ENCODE data around the gene INAVA. TPM values are rescaled to one million over a fixed set of nuclear protein-coding genes. Genes with fewer than 3 reads are reported as not detected.

Gene INAVA
- total and polyA plus RNA-seq, 10 of the 15 experiments (the other 5 are each of a cell fraction or from before 2014, with no cell fraction given): 3.6 to 15.4 (median 9.5) TPM

DNA sequence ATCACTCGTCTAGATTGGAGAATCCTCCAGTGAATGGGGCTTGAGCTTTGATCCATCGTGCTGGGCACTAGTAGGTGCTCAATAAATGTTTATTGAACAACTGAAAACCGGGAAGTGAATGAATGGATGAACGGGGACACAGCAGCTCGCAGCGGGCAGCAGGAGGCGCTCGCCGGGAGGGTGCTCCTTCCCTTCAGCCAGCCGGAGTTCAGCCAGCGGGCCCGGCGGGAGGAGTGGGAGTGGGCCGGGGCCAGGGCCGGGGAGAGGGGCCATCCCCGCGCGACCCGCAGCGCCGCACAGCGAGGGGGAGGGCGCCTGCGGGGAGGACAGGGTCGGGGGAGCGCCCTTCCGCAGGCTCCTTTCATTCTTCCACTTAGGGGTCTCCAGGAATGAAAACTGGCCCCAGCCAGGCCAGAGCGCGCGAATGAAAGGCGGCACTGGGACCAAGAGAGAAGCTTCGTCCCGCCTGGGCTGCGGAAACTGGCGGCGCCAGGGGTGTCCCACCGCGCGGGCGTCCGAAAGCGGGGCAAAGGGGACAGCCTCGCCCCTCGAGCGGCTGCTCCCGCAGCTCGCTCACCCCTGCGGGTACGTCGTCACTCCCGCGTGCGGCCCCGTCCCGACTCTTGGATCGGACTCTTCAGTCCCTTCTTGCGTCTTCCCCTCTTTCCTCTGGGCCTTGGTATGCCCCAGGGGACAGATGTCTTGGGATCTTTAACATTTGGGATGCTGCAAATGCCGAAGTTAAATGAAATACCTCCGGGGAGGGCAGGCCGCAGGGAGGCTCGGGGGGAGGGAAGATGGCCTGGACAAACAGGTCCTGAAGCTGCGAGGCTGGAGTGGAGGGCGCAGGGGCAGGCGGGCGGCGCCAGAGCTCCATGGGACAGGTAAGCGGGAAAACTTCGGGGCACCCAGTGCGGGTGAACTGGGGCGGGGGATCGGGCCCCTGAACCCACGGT, 3.6 kb upstream of the INAVA start (continued):
- TF ChIP-seq, protein P1, sequence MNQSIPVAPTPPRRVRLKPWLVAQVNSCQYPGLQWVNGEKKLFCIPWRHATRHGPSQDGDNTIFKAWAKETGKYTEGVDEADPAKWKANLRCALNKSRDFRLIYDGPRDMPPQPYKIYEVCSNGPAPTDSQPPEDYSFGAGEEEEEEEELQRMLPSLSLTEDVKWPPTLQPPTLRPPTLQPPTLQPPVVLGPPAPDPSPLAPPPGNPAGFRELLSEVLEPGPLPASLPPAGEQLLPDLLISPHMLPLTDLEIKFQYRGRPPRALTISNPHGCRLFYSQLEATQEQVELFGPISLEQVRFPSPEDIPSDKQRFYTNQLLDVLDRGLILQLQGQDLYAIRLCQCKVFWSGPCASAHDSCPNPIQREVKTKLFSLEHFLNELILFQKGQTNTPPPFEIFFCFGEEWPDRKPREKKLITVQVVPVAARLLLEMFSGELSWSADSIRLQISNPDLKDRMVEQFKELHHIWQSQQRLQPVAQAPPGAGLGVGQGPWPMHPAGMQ (IDR thresholded peaks at IDR 0.05; ENCODE audit: borderline replicate concordance): no peak
- peak; percentile 38 for TF ChIP-seq MEF2B (IDR thresholded peaks at IDR 0.05; ENCODE audit: partially characterized antibody, poor library complexity, severe bottlenecking)
- peak in 1 of 2 experiments; percentile 43 for TF ChIP-seq IKZF2 (IDR thresholded peaks at IDR 0.05)
- no peak for TF ChIP-seq EZH2 (IDR thresholded peaks at IDR 0.05; ENCODE audit: borderline replicate concordance, control insufficient read depth, low read depth, low read length)
- TF ChIP-seq, protein P2, sequence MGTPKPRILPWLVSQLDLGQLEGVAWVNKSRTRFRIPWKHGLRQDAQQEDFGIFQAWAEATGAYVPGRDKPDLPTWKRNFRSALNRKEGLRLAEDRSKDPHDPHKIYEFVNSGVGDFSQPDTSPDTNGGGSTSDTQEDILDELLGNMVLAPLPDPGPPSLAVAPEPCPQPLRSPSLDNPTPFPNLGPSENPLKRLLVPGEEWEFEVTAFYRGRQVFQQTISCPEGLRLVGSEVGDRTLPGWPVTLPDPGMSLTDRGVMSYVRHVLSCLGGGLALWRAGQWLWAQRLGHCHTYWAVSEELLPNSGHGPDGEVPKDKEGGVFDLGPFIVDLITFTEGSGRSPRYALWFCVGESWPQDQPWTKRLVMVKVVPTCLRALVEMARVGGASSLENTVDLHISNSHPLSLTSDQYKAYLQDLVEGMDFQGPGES (IDR thresholded peaks at IDR 0.05): 0 out of 2 replicates have a peak, but pooled peaks have one; percentile 17
- TF ChIP-seq STAT1 (conservative IDR thresholded peaks at IDR 0.05): peak; percentile 88; the same call in 1 of the 2 replicates
- TF ChIP-seq BRCA1 (IDR thresholded peaks at IDR 0.05; ENCODE audit: low read depth, low read length): no peak
- TF ChIP-seq, protein P3, sequence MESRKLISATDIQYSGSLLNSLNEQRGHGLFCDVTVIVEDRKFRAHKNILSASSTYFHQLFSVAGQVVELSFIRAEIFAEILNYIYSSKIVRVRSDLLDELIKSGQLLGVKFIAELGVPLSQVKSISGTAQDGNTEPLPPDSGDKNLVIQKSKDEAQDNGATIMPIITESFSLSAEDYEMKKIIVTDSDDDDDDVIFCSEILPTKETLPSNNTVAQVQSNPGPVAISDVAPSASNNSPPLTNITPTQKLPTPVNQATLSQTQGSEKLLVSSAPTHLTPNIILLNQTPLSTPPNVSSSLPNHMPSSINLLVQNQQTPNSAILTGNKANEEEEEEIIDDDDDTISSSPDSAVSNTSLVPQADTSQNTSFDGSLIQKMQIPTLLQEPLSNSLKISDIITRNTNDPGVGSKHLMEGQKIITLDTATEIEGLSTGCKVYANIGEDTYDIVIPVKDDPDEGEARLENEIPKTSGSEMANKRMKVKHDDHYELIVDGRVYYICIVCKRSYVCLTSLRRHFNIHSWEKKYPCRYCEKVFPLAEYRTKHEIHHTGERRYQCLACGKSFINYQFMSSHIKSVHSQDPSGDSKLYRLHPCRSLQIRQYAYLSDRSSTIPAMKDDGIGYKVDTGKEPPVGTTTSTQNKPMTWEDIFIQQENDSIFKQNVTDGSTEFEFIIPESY (IDR thresholded peaks at IDR 0.05): no peak
- no peak for TF ChIP-seq SIN3A (IDR thresholded peaks at IDR 0.05; ENCODE audit: low read depth, low read length)
- peak; percentile 98 for TF ChIP-seq ZNF24 (IDR thresholded peaks at IDR 0.05)
- peak; percentile 2; the same call in 1 of the 2 replicates for TF ChIP-seq TAF1 (IDR thresholded peaks at IDR 0.05; ENCODE audit: borderline replicate concordance, low read depth, low read length)
- peak in 1 of 2 experiments; percentile 15; a peak in 1 of 3 replicates for TF ChIP-seq EGR1 (IDR thresholded peaks at IDR 0.05; ENCODE audit: borderline replicate concordance in 1 of 2, low read depth in 2 of 2, low read length in 2 of 2)
- no peak for TF ChIP-seq MYC (IDR thresholded peaks at IDR 0.05; ENCODE audit: insufficient read depth, insufficient read length, insufficient replicate concordance, low read length, severe bottlenecking)
- no peak; the same call in 1 of the 2 replicates for TF ChIP-seq CHD2 (IDR thresholded peaks at IDR 0.05; ENCODE audit: borderline replicate concordance, low read depth, low read length)
- TF ChIP-seq, protein P4, sequence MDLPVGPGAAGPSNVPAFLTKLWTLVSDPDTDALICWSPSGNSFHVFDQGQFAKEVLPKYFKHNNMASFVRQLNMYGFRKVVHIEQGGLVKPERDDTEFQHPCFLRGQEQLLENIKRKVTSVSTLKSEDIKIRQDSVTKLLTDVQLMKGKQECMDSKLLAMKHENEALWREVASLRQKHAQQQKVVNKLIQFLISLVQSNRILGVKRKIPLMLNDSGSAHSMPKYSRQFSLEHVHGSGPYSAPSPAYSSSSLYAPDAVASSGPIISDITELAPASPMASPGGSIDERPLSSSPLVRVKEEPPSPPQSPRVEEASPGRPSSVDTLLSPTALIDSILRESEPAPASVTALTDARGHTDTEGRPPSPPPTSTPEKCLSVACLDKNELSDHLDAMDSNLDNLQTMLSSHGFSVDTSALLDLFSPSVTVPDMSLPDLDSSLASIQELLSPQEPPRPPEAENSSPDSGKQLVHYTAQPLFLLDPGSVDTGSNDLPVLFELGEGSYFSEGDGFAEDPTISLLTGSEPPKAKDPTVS (IDR thresholded peaks at IDR 0.05; ENCODE audit: low read depth, low read length): no peak
- no peak for TF ChIP-seq FOXM1 (IDR thresholded peaks at IDR 0.05; ENCODE audit: low read depth, low read length)
- no peak for TF ChIP-seq CBX3 (IDR thresholded peaks at IDR 0.05; ENCODE audit: borderline replicate concordance, low read depth)
- no peak for TF ChIP-seq PAX8 (IDR thresholded peaks at IDR 0.05)
- TF ChIP-seq DPF2 (IDR thresholded peaks at IDR 0.05): peak; percentile 37; the same call in 1 of the 2 replicates
- peak; percentile 36; the same call in 1 of the 2 replicates for TF ChIP-seq ZNF207 (IDR thresholded peaks at IDR 0.05; ENCODE audit: borderline replicate concordance)
- TF ChIP-seq CHD4 (IDR thresholded peaks at IDR 0.05): no peak

Data from GM12878 (cell line).